Hepatic stellate cell (primary cell): ENCODE results near the gene CTXND1.
A peak's percentile ranks its signal among the peaks of the same experiment; 100 is the strongest.

Experiments
- DNase-seq: peaks from one replicate; pipeline ENCODE4 v3.0.0; 2011; ENCODE audit warnings: low spot score

CTXND1 gene

GRCh38 chr15:80251428-80252120 is 439 bp downstream of the CTXND1 start:
- no peak for DNase-seq

GRCh38 chr15:80250614-80251427 is 1.2 kb downstream of the CTXND1 start:
- no peak for DNase-seq

GRCh38 chr15:80249973-80250372 is 2.0 kb downstream of the CTXND1 start:
- no peak for DNase-seq

GRCh38 chr15:80247320-80247719 is 4.7 kb downstream of the CTXND1 start:
- no peak for DNase-seq

- no peak for DNase-seq
Measured at GRCh38 chr15:80246425-80246894, 5.6 kb downstream of the CTXND1 start.

- DNase-seq = no peak
Measured at GRCh38 chr15:80242802-80243201, 9.2 kb downstream of the CTXND1 start.

GRCh38 chr15:80242132-80242769 is 9.8 kb downstream of the CTXND1 start:
- no peak for DNase-seq

GRCh38 chr15:80241508-80241907 is 10.5 kb downstream of the CTXND1 start:
- no peak for DNase-seq

GRCh38 chr15:80240276-80240675 is 11.7 kb downstream of the CTXND1 start:
- DNase-seq = no peak

GRCh38 chr15:80234883-80235282 is 17.1 kb downstream of the CTXND1 start:
- peak; percentile 34 for DNase-seq

GRCh38 chr15:80233581-80233980 is 18.4 kb downstream of the CTXND1 start:
- DNase-seq = no peak

- DNase-seq = no peak
Measured at GRCh38 chr15:80231371-80231770, 20.6 kb downstream of the CTXND1 start.

GRCh38 chr15:80228959-80229610 is 22.9 kb downstream of the CTXND1 start:
- DNase-seq = no peak

GRCh38 chr15:80219955-80220354 is 32.1 kb downstream of the CTXND1 start:
- no peak for DNase-seq

GRCh38 chr15:80217327-80217900 is 34.6 kb downstream of the CTXND1 start:
- DNase-seq = no peak

- DNase-seq = no peak
Measured at GRCh38 chr15:80216911-80217310, 35.1 kb downstream of the CTXND1 start.

GRCh38 chr15:80216141-80216540 is 35.9 kb downstream of the CTXND1 start:
- no peak for DNase-seq

- DNase-seq = no peak
Measured at GRCh38 chr15:80214910-80215309, 37.1 kb downstream of the CTXND1 start.

- DNase-seq = no peak
Measured at GRCh38 chr15:80211976-80212375, 40.0 kb downstream of the CTXND1 start.

GRCh38 chr15:80210611-80211573 is 41.1 kb downstream of the CTXND1 start:
- DNase-seq = no peak
